Tibial artery (tissue), 4 donors: ENCODE measurements around the gene CFAP54.

Experiments used
- DNase-seq, 2 donors: peaks; one replicate each; pipeline ENCODE4 v3.0.0-alpha.2; 2019
- H3K27ac ChIP-seq, 2 donors: fragments of 200-600 bp; sonication (generic) in 1 of 2; 1 replicate in 1 of 2; 2 replicates in 1 of 2; pipeline ENCODE4 v1.5.1; 2018 to 2019; ENCODE audit warnings: mild to moderate bottlenecking in 1 of 2
- H3K27me3 ChIP-seq, 2 donors: fragments of 200-600 bp; sonication (generic) in 1 of 2; one replicate each; pipeline versions ENCODE4 v1.5.1 to v1.6.0; 2016 to 2019
- H3K36me3 ChIP-seq, 3 donors: fragments of 200-600 bp; sonication (generic) in 2 of 3; one replicate each; pipeline ENCODE4 v1.5.1; 2016 to 2019; ENCODE audit warnings: mild to moderate bottlenecking in 2 of 3
- H3K4me1 ChIP-seq, 4 donors: fragments of 200-600 bp; sonication (generic) in 2 of 4; 1 replicate in 3 of 4; 2 replicates in 1 of 4; pipeline ENCODE4 v1.5.1; 2016 to 2019
- H3K4me3 ChIP-seq, 2 donors: fragments of 200-600 bp; sonication (generic) in 1 of 2; 1 replicate in 1 of 2; 2 replicates in 1 of 2; pipeline ENCODE4 v1.5.1; 2018 to 2019; ENCODE audit warnings: mild to moderate bottlenecking in 2 of 2
- H3K9me3 ChIP-seq, 3 donors: fragments of 200-600 bp; sonication (generic) in 1 of 3; one replicate each; pipeline ENCODE4 v1.5.1; 2016 to 2019
- CTCF ChIP-seq, 2 experiments: fragments of 200-600 bp in 1 of 2; fragments of 450-650 bp in 1 of 2; IDR thresholded peaks; one replicate each; pipeline ENCODE4 v1.5.1; 2017 to 2019; ENCODE audit warnings: antibody characterized with exemption in 2 of 2, mild to moderate bottlenecking in 1 of 2, moderate library complexity in 1 of 2
- intact Hi-C: fragments of 100-400 bp; cut with DNase I; formaldehyde crosslinking; loops from one replicate; pipeline ENCODE4 v1.15.0; 2023; ENCODE audit warnings: low total_unique reads

Gene CFAP54

GRCh38 chr12:96471368-96472050 lies 17.9 kb upstream of the CFAP54 start:
- Histone ChIP-seq H3K36me3 (no peaks in the 10 kb centered on the region), H3K4me1 (no peaks in the 10 kb centered on the region), H3K27me3 (no peaks in the 10 kb centered on the region), H3K9me3 (peaks cover 0 to 5% (median 0%) of the 10 kb centered on the region in 3 donors), H3K27ac (no peak overlapping the region), H3K4me3 (no peak overlapping the region)
- no peak for TF ChIP-seq CTCF (IDR thresholded peaks at IDR 0.05)
- intact Hi-C loops = no loop called here
- DNase-seq = no peak

GRCh38 chr12:96472384-96472783 lies 17.0 kb upstream of the CFAP54 start:
- intact Hi-C loops = no loop called here
- Histone ChIP-seq H3K27ac (no peak overlapping the region), H3K36me3 (no peaks in the 10 kb centered on the region), H3K4me3 (no peak overlapping the region), H3K4me1 (no peaks in the 10 kb centered on the region), H3K9me3 (peaks cover 0 to 5% (median 0%) of the 10 kb centered on the region in 3 donors), H3K27me3 (no peaks in the 10 kb centered on the region)
- no peak for TF ChIP-seq CTCF (IDR thresholded peaks at IDR 0.05)
- no peak for DNase-seq

- intact Hi-C loops = no loop called here
- Histone ChIP-seq H3K36me3 (no peaks in the 10 kb centered on the region), H3K4me3 (no peak overlapping the region), H3K4me1 (no peaks in the 10 kb centered on the region), H3K27me3 (no peaks in the 10 kb centered on the region), H3K27ac (no peak overlapping the region), H3K9me3 (peaks cover 0 to 5% (median 0%) of the 10 kb centered on the region in 3 donors)
- no peak for DNase-seq
- no peak for TF ChIP-seq CTCF (IDR thresholded peaks at IDR 0.05)
Observed at GRCh38 chr12:96473394-96474093, 15.8 kb upstream of the CFAP54 start.

- Histone ChIP-seq H3K36me3 (no peaks in the 10 kb centered on the region), H3K9me3 (peaks cover 0 to 4% (median 0%) of the 10 kb centered on the region in 3 donors), H3K27me3 (no peaks in the 10 kb centered on the region), H3K4me3 (no peak overlapping the region), H3K27ac (no peak overlapping the region), H3K4me1 (no peaks in the 10 kb centered on the region)
- TF ChIP-seq CTCF (IDR thresholded peaks at IDR 0.05) = no peak
- intact Hi-C loops = no loop called here
- DNase-seq = no peak
Observed at GRCh38 chr12:96474206-96474605, 15.2 kb upstream of the CFAP54 start.

- Histone ChIP-seq H3K27ac (no peak overlapping the region), H3K9me3 (no peaks in the 10 kb centered on the region), H3K4me3 (no peak overlapping the region), H3K27me3 (no peaks in the 10 kb centered on the region), H3K36me3 (no peaks in the 10 kb centered on the region), H3K4me1 (no peaks in the 10 kb centered on the region)
- no peak for DNase-seq
- intact Hi-C loops = no loop called here
- TF ChIP-seq CTCF (IDR thresholded peaks at IDR 0.05) = no peak
Observed at GRCh38 chr12:96478011-96478410, 11.4 kb upstream of the CFAP54 start.
